SW480 (cell line): ENCODE results near the gene MTUS2.

ENCODE experiments used
- DNase-seq: peaks from one replicate; pipeline ENCODE4 v3.0.0-alpha.2; 2016; ENCODE audit warnings: low spot score

The MTUS2 gene

GRCh38 chr13:29484796-29485195 is 664.7 kb downstream of the MTUS2 start:
- DNase-seq: no peak

DNA sequence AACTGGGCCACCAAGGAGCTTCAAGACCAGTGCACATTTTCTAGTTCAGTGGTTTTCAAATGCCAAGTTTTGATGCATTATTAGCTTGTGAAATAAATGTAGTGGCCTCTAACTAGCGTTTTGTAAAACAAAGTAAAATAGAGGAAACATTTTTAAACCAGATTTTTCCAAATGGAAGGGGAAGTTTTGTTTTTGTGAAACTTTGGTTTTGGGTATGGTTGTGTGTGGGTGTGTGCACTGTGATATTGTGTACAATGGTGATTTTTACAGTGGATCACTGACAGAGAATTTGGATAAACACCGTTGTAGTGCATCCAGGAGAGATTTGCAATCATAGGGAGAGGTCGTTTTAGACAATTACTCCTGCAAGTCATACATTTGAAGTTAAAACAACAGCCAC is 666.4 kb downstream of the MTUS2 start:
- no peak for DNase-seq

DNA sequence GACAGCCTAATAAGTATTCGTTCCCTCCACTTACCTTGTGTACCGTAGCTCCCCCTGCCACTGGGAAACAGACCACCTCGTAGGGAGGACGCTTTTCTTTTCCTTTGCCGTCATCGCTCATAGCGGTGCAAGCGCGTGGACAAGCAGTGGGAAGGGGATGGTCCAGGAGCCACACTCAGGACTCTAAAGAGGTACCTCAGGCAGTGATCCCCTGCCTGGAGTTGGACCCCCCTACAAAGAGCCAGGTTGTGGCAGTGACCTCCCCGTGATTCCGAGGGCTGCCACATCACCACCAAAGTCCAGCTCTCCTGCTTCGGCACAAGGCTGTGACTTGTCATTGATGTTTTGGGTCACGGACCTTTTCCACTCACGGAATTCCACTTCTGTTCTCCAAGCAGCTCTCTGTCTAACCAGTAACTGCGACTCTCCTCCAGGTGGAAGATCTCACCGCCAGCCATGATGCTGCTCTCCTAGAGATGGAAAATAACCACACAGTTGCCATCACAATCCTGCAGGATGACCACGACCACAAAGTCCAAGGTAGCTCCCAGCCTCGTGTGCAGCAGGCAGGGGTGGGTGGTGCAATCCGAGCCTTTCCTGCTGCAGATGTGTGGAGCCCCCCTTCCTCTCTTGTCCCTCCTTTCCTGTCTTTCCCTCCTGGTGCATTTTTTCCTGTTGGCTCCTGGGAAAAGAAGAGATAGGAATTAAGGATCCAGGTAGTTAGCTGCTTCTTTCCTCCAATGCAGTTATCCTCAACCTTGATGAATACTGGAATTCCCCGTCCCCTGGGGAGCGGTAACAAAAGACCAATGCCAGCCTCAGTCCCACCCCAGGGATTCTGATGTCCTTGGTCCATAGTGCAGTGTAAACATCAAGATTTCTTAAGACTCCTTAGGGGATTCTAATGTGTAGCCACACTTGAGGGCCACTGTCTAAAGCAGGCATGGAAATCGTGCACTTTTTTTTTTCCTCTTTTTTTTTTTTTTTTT is 667.6 kb downstream of the MTUS2 start:
- no peak for DNase-seq

DNA sequence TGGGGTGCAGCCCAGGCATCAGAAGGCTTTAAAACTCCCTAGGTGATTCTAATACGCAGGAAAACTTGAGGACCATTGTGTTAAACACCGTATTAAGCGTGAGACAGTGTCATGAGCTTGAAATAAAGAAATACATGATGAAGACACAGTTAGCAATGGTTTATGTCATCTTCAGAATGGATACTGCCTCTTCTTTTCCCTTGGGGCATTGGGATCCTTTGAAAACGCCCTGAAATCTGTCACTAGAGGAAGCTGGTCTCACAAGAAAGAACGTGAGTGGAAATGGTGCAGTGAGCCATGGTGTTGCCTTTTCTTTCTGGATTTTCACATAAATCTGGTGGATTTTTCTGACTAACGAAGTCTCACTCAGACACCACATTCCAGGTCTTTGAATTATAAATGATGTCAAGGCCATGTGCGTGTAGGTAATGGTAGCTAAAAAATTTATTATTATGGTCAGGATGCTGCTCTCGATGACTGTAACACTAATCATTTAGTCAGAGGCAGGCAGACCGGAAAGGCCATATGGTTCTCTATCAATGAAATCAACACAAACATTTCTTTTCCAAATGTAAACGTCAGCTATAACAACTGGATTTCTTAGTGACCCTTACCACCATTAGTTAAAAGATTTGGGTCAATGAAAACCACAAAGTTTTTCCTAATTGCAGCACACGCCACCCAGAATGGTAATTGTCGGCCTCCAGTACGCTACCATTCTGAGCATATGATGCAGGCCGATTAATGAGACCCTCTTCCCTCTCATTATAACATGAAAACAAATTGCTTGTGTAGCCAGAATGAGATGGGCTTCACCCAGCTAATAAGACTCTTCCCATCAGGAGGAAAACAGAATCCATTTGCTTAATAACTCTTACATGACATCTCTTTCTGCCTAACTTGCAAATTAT is 669.8 kb downstream of the MTUS2 start:
- no peak for DNase-seq

DNA sequence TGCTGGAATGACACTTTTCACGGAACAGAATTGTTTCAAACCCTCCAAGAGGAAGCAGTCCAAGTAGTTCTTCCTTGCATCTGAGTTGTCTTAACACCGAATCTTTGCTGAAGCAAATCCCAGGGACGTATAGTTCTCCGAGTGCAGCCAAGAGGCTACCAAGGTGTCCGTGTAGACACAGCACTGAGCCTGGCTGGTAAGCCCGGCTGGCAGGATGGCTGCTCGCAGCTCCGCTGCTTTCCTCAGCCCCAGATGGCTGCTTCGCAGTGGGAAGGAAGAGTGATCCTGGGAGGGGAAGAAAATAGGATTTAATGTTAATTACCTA is 670.4 kb downstream of the MTUS2 start:
- DNase-seq: no peak

DNA sequence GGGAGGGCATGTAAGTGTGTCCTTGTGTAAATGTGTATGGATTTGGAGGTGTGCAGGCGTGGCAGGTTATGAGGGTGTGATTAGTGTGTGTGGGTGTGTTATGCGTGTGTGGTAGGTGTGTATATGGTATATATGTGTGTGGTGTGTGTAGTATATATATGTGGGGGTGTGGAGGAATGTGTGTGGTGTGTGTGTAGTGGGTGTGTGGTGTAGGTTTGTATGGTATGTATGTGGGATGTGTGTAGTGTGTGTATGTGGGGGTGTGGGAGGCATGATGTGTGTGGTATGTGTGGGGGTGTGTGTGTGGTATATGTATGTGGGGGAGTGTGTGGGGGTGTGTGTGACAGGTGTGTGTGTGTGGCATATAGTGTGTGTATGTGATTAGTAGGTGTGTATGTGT is 671.1 kb downstream of the MTUS2 start:
- DNase-seq: no peak

DNA sequence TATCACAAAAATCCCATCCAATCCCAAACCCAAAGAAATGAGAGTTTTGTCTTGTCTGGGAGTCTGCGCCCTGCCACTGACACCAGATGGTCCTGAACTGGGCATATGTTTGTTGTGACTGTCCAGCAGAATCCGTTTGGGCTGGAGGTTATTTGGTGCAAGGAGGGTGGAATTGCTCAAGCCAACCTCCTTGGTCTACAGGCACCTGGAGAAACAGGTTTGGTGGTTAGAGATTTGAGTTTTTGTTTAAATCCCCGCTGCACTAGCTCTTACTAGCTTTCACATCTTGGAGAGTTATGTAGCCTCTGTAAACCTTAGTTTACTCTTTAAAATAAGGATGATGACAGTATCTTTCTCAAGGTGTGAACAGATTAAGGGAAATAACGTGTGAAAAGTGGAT is 673.7 kb downstream of the MTUS2 start:
- DNase-seq: no peak

DNA sequence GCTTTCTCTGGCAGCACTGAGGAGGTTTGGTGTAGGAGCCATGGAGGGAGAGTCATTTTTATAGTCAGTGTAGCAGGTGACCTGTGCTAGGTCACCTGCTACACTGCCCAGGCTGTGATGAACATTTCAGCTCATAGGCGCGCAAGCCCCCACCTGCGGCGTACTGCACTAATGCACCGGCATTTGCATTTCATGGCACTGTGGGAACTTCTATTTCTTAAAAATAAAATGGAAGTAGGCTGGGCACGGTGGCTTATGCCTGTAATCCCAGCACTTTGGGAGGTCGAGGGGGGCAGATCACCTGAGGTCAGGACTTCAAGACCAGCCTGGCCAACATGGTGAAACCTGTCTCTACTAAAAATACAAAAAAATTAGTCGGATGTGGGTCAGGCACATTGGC is 674.4 kb downstream of the MTUS2 start:
- no peak for DNase-seq

- DNase-seq: no peak
These were observed 676.1 kb downstream of the MTUS2 start for GRCh38 chr13:29496241-29496712.

- no peak for DNase-seq
These were observed 677.1 kb downstream of the MTUS2 start for GRCh38 chr13:29497137-29497654.

- no peak for DNase-seq
These were observed 678.4 kb downstream of the MTUS2 start for GRCh38 chr13:29498426-29499040.

DNA sequence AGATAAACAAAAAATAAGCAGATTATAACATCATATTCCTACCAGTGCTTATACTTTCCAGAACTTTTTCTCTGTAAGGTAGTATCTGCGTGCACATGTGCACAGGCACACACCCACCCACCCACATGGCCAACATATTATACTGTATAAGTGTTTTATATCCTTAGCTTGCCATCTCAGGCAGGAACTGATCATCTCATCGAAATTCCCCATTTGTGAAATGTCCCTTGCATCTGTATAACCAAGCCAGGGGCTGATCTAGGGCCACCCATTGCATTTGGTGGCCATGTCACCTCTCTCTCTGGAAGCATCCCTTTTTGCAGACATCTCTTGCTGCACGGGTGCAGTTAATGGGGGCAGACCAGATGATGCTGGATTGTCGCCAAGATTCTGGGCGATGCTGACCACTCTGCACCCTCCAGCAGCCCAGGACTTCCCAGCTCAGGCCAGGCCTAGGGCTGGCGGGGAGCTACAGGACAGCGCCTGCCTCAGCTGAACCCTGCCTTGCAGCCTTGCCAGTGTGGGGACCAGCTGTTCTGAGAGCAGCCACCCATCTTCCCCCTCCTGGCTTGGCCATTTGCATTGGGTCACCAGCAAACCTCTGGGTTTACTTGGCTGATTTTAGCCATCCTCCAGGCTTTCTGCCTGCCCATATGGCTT is 679.5 kb downstream of the MTUS2 start:
- DNase-seq: no peak

DNA sequence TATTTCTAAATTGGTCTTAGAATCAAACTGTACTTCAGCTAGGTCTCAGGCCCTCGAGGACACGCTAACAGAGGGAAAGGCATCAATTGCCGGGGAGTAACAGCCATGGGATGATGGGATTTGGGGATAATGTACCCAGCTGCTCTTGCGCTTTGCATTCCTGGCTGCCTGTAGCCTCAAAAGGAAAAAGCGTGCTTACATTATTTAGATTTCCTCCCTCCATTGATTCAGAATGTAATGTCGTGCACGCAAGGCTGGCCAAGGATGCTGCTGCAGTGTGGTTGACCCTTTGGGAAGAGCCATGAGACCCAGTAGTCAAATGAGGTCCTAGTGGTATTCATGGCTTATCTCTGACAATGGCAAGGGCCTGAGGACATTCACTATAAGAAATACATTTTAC is 680.2 kb downstream of the MTUS2 start:
- no peak for DNase-seq

DNA sequence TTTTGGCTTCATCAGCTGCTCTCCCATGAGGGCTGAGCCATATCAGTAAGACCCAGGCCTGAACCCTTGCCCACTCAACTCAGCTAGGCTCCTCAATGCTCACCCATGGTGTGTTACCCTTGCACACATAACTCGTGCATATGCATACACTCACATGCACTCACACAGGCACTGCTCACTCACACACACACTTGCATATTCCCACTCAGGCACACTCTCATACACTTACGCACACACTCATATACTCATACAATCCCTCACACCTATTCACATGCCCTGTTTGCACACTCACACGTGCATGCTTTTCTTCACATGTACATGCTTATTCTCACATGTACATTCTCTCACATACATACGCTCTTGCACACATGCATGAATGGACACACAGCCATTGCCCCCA is 681.5 kb downstream of the MTUS2 start:
- no peak for DNase-seq

GRCh38 chr13:29502391-29503008 is 682.4 kb downstream of the MTUS2 start:
- no peak for DNase-seq

DNA sequence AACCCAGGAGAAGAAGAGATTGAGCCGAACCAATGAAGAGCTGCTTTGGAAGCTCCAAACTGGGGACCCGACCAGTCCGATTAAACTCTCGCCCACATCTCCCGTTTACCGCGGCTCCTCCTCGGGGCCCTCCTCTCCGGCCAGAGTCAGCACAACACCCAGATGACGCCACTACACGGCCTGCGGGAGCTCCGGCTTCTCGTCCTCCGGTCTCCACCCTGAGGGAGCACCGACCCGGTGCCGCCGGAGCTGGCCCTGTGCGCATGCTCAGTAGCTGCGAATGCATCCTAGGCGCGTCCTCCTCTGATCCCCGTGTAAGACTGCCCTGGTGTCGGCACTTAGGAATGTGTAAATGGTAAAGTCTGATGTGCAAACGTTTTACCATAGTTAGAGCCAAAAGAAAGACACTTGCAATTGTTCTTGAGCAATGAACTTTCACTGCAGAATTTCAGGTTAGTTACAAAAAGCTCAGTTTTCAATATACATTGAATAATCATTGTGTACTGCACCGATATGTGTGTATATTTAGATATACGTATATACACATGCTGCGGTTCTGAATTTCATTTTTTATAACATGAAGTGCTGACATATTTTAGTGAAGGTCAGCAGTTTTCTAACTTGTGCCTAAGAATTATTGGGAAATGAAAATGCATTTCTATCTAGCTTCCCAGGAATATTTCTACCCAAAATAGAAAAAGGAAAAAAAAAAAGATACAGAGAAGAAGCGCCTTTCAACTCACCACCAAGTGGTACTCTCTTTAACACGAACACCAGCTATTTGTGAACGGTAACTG is 683.1 kb downstream of the MTUS2 start:
- no peak for DNase-seq

- DNase-seq: no peak
These were observed 684.6 kb downstream of the MTUS2 start for GRCh38 chr13:29504691-29505090.

DNA sequence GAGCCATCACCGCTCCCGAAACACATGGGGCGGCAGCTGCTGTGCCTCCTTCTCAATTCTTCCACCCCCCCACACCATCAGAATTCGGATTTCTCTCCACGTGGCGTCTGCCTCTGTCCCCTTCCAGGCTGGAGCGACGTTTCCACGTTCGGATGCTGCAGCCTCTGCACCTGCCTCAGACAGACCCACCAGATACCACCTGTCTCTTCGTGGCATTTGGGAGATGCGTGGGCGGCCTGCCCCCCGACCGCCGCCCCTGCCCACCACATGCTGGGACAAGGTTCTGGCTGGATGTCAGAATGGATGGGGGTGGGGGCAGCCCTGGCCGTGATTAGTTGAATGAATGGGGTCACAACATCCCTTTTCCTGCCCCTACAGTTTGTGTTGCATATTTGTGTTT is 685.4 kb downstream of the MTUS2 start:
- DNase-seq: no peak

GRCh38 chr13:29505950-29506349 is 685.8 kb downstream of the MTUS2 start:
- DNase-seq: no peak

DNA sequence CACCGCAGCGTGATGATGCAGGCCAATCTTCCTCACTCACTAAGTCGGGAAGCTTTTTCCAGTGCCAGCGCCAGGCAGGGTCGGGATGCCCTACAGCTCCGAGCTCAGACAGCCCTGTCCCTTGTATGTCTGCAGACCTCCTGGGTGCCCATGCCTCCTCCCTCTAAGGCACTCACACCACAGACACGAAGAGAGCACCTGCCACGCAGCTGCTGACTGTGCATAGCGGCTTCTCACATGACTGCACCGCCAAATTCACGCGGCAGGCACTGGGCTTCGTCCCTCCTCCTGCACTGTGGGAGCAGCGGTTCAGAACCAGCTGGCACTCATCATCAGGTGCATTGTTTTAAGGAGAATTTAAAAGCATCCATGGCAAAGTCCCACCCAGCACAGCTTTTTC is 687.2 kb downstream of the MTUS2 start:
- DNase-seq: no peak
